GM13976 (cell line): Measurements from ENCODE around the gene CCR3.
"Not testable (repeated sequence)": the region's sequence is repeated elsewhere in the genome, so short reads cannot be mapped to it uniquely, and the experiment has no call there.

Source experiments
- DNase-seq: peaks from one replicate; pipeline ENCODE4 v3.0.0; 2012; ENCODE audit warnings: low spot score
- in situ Hi-C: fragments of 300-500 bp; cut with MboI; formaldehyde crosslinking; loops from one replicate; pipeline ENCODE4 v1.12.0; 2022; ENCODE audit warnings: low sequenced_read_pairs, mixed read lengths, inconsistent platforms; ENCODE audit not compliant: unreplicated experiment
- TF ChIP-seq, protein P1 (sequence below): IDR thresholded peaks from 2 replicates; pipeline ENCODE4 v1.5.1; 2012; ENCODE audit warnings: borderline replicate concordance, mild to moderate bottlenecking; ENCODE audit not compliant: insufficient read depth; ENCODE audit errors: extremely low read depth, missing control alignments, control extremely low read depth

CCR3 gene

DNA sequence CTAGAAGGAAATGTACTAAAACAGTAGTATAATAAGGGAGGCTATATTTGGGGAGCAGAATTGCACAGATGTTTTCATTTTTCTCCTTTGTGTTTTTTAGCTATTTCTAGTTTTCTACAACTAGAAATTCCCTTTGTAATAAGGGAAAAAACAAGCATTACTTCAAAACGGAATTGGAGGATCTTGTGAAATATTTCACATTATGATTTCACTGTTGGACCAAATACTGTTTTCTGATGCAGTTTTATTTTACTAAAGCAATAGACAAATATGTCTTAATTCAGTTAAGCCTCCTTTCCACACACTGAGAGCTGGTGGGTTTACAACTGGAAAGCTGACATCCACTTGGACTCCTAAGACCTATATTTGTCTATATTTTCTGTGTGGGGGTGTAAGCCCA lies 41.5 kb upstream of the CCR3 start:
- DNase-seq: no peak
- in situ Hi-C loops: loop anchor here (10.0 kb wide), 2 partner anchors 116 to 256 kb away; partner anchors contain the start of gene CXCR6
- TF ChIP-seq, protein P1, sequence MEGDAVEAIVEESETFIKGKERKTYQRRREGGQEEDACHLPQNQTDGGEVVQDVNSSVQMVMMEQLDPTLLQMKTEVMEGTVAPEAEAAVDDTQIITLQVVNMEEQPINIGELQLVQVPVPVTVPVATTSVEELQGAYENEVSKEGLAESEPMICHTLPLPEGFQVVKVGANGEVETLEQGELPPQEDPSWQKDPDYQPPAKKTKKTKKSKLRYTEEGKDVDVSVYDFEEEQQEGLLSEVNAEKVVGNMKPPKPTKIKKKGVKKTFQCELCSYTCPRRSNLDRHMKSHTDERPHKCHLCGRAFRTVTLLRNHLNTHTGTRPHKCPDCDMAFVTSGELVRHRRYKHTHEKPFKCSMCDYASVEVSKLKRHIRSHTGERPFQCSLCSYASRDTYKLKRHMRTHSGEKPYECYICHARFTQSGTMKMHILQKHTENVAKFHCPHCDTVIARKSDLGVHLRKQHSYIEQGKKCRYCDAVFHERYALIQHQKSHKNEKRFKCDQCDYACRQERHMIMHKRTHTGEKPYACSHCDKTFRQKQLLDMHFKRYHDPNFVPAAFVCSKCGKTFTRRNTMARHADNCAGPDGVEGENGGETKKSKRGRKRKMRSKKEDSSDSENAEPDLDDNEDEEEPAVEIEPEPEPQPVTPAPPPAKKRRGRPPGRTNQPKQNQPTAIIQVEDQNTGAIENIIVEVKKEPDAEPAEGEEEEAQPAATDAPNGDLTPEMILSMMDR: no peak

DNA sequence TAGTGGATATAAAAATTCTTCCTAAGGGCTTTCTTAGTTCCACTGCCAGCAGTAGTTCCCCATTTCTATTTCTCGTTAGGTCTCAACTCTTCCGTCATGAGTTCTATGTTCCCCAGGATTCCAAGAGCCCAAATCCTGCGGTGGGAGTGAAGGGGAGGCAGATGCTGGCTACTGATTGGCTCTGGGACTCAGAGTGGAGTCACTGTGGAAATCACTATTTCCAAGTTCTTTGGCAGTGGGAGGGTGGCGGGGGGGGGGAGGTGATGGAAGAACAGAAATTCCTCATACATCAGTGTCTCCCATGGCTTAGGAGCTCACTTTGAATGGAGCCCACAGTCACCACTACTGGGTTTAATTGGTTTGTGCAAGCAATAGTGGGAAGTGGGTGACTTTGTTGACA lies 39.7 kb upstream of the CCR3 start:
- TF ChIP-seq, protein P1: no peak
- in situ Hi-C loops: loop anchor here (10.0 kb wide), 2 partner anchors 118 to 258 kb away; partner anchors contain the start of gene CXCR6
- DNase-seq: no peak

DNA sequence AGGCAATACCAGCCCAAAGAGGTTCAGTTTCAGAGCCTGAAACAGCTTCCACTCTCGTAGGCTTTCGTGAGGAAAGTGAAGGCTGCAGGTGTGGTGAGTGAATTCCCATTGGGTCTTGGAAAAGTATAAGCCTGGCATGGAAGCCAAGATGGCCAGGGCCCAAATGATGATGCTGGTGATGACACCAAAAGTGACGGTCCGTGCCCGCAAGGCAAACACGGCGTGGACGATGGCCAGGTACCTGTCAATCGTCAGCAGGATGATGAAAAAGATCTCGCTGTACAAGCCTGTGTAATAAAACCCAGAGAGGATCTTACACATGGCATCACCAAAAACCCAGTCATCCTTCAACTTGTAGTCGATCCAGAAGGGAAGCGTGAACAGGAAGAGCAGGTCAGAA lies 38.6 kb upstream of the CCR3 start:
- no peak for DNase-seq
- TF ChIP-seq, protein P1: no peak
- in situ Hi-C loops: loop anchor here (10.0 kb wide), 2 partner anchors 119 to 259 kb away; partner anchors contain the start of gene CXCR6

DNA sequence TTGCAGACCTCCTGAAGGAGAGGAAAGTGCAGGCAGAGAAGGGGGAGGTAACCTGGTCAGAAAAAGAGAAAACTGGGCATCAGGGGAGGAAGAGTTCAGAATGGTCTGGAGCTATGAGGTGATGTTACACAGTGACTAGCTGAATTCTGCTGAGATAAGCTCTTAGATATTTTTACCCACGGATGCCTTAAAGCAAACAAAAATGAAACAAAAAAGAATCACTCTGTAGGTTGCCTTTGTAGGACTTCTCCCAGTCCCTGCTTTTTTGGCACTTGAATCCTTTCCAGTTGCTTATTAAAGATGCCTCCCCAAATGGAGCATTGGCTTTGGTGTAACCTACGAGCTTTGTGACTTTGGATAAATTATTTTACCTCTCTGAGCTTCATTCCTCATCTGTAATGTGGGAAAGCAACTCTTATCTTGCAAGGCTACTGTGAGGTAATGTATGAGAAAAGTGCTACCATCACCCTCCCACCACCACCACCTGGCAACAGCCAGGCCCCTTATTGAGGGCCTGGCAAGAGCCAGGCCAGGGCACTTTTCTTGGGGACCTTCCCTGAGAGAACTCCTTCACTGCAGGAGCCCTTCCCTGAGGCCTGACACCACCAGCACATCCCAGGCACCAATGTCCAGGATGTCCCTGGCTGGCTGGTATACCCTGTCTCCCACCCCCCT lies 36.8 kb upstream of the CCR3 start:
- TF ChIP-seq, protein P1: no peak
- in situ Hi-C loops: loop anchor here (10.0 kb wide), 2 partner anchors 121 to 261 kb away; partner anchors contain the start of gene CXCR6
- no peak for DNase-seq

DNA sequence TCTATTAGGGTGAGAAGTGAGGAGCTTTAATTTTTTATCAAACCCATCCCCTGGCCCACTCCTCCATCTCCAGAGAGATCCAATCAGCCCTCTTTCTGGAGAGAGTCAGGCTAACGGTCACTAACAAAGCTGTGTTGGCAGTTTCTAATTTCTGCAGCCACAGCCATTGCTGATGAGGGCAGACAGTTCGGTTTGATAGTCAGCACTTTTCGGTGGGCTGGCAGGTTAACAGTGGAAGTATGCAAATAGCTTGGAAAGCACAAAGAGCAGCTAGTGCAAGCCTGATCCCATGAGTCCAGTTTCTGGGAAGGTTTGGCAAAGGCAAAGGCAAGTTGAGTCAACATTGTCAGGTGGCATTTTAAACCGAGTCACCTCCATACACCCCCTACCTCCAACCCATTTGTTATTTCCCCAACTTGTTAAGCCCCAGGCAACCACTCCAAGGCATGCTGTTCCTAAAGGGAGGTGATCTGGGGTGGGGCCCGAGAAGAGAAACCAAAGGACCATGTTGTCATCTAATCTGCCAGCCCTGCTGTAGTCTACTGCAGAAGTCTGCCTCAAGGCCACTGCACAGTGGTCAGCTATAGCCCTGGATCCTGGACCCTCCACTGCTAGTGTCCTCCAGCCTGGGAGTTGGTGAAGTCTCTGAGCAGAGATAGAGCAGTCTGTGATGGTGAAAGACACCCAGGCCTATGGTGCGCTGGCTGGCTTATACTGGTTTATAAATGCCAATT lies 35.8 kb upstream of the CCR3 start:
- TF ChIP-seq, protein P1: no peak
- in situ Hi-C loops: loop anchor here (10.0 kb wide), 2 partner anchors 122 to 262 kb away; partner anchors contain the start of gene CXCR6
- no peak for DNase-seq

DNA sequence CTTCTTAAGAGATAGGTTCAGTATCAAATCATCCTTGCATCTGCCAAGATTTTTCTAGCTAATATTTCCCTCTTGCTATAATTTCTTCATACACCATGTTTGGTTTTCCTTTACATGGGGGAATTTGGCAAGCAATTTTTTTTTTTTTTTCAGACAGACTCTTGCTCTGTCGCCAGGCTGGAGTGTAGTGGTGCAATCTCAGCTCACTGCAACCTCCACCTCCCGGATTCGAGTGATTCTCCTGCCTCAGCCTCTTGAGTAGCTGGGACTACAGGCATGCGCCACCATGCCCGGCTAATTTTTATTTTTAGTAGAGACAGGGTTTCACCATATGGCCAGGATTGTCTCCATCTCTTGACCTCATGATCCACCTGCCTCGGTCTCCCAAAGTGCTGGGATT lies 34.7 kb upstream of the CCR3 start:
- not testable (repeated sequence) for DNase-seq
- in situ Hi-C loops: loop anchor here (10.0 kb wide), 2 partner anchors 123 to 263 kb away; partner anchors contain the start of gene CXCR6
